Fibroblast of lung (primary cell): Measurements from ENCODE around the gene EGF. TPM values are rescaled to one million over a fixed set of nuclear protein-coding genes. Genes with fewer than 3 reads are reported as not detected.
"Not testable (repeated sequence)": the region's sequence is repeated elsewhere in the genome, so short reads cannot be mapped to it uniquely, and the experiment has no call there.

Source experiments
- DNase-seq, 2 donors: peaks; one replicate each; pipeline versions ENCODE4 v3.0.0 to v3.0.0-alpha.2; 2010; ENCODE audit warnings: low read depth in 2 of 2
- H2AFZ ChIP-seq: 2 replicates; pipeline ENCODE4 v1.5.1; 2012; ENCODE audit warnings: low read length, control low read depth, inconsistent platforms
- H3K27ac ChIP-seq: 2 replicates; pipeline ENCODE4 v1.5.1; 2011; ENCODE audit warnings: low read length, control low read depth; ENCODE audit not compliant: insufficient read depth
- H3K27me3 ChIP-seq: 2 replicates; pipeline ENCODE4 v1.5.1; 2011; ENCODE audit warnings: mild to moderate bottlenecking, low read length; ENCODE audit not compliant: control insufficient read depth, insufficient read depth
- H3K36me3 ChIP-seq: 2 replicates; pipeline ENCODE4 v1.5.1; 2011; ENCODE audit warnings: low read length; ENCODE audit not compliant: control insufficient read depth, insufficient read depth
- H3K4me1 ChIP-seq: 2 replicates; pipeline ENCODE4 v1.5.1; 2011; ENCODE audit warnings: low read length; ENCODE audit not compliant: control insufficient read depth, insufficient read depth; ENCODE audit errors: extremely low read depth
- H3K4me2 ChIP-seq: 2 replicates; pipeline ENCODE4 v1.5.1; 2011; ENCODE audit warnings: low read length, control low read depth; ENCODE audit not compliant: insufficient read depth; ENCODE audit errors: extremely low read depth
- H3K4me3 ChIP-seq, 4 experiments: fragments of 200-600 bp in 1 of 4; sonication (generic) in 1 of 4; replicated peaks in 1 of 4; 2 replicates each; pipeline ENCODE4 v1.5.1; 2011 to 2016; ENCODE audit warnings: low read length in 4 of 4, low read depth in 3 of 4, mild to moderate bottlenecking in 3 of 4, control low read depth in 2 of 4, inconsistent platforms in 1 of 4, mixed read lengths in 1 of 4; ENCODE audit not compliant: insufficient read depth in 1 of 4; ENCODE audit errors: control extremely low read depth in 1 of 4
- H3K79me2 ChIP-seq: 2 replicates; pipeline ENCODE4 v1.5.1; 2012; ENCODE audit warnings: mild to moderate bottlenecking, low read length, inconsistent platforms; ENCODE audit not compliant: control insufficient read depth, insufficient read depth
- H3K9ac ChIP-seq: 2 replicates; pipeline ENCODE4 v1.5.1; 2011; ENCODE audit warnings: mild to moderate bottlenecking, low read length, control low read depth; ENCODE audit not compliant: insufficient read depth
- H3K9me3 ChIP-seq: 2 replicates; pipeline ENCODE4 v1.5.1; 2012; ENCODE audit warnings: low read depth, low read length; ENCODE audit not compliant: control insufficient read depth, insufficient read depth
- H4K20me1 ChIP-seq: 2 replicates; pipeline ENCODE4 v1.5.1; 2011; ENCODE audit warnings: low read length; ENCODE audit not compliant: control insufficient read depth, insufficient read depth; ENCODE audit errors: extremely low read depth
- CTCF ChIP-seq, 2 donors: IDR thresholded peaks in 1 of 2; conservative IDR thresholded peaks in 1 of 2; 1 replicate in 1 of 2; 2 replicates in 1 of 2; pipeline ENCODE4 v1.5.1; 2011 to 2012; ENCODE audit warnings: low read length in 2 of 2, control low read depth in 1 of 2, inconsistent platforms in 1 of 2, low read depth in 1 of 2, mild to moderate bottlenecking in 1 of 2
- EZH2 ChIP-seq: IDR thresholded peaks from 2 replicates; pipeline ENCODE4 v1.5.1; 2012; ENCODE audit warnings: low read length, control low read depth, mild to moderate bottlenecking; ENCODE audit errors: missing control alignments
- polyA plus RNA-seq, 2 donors: library from polyadenylated mRNA; depleted of rRNA in 1 of 2; stranded (reverse) in 1 of 2; unstranded in 1 of 2; fragments of >200 nt; gene quantifications; 2 replicates each; pipeline ENCODE4 v1.2.1, GENCODE V29; 2011 to 2012; ENCODE audit warnings: missing spikeins in 1 of 2
- total RNA-seq: library from RNA; depleted of rRNA; stranded (reverse); fragments of >200 nt; gene quantifications from 2 replicates; pipeline ENCODE4 v1.2.1, GENCODE V29; 2014

EGF gene
- total and polyA plus RNA-seq, 2 donors (not counting 1 experiment from before 2014, with no cell fraction given) = 0.59 to 0.83 TPM

- H3K36me3 ChIP-seq = no peaks in the 10 kb centered on the region
- H3K4me3 ChIP-seq = no peak overlapping the region
- H4K20me1 ChIP-seq = no peaks in the 10 kb centered on the region
- H3K27me3 ChIP-seq = no peaks in the 10 kb centered on the region
- TF ChIP-seq EZH2 (no peak), CTCF (conservative IDR thresholded peaks at IDR 0.05 in 1 of 2, IDR thresholded peaks at IDR 0.05 in 1 of 2; ENCODE audit: low read depth in 1 of 2, low read length in 2 of 2) (no peak)
- no peak overlapping the region for H3K27ac ChIP-seq
- no peaks in the 10 kb centered on the region for H3K4me1 ChIP-seq
- no peak overlapping the region for H2AFZ ChIP-seq
- no peaks in the 10 kb centered on the region for H3K79me2 ChIP-seq
- H3K9me3 ChIP-seq = no peaks in the 10 kb centered on the region
- no peak overlapping the region for H3K4me2 ChIP-seq
- no peak for DNase-seq
- H3K9ac ChIP-seq = no peak overlapping the region
These were observed 121.3 kb downstream of the EGF start for GRCh38 chr4:110034026-110034393.

GRCh38 chr4:110039164-110039563 lies 126.5 kb downstream of the EGF start:
- H3K4me2 ChIP-seq, H3K4me1 ChIP-seq, DNase-seq, H3K36me3 ChIP-seq, H3K4me3 ChIP-seq, H3K9me3 ChIP-seq, H3K9ac ChIP-seq, H2AFZ ChIP-seq, H3K27ac ChIP-seq, H4K20me1 ChIP-seq, H3K79me2 ChIP-seq, H3K27me3 ChIP-seq: not testable (repeated sequence)

- H3K79me2 ChIP-seq = no peaks in the 10 kb centered on the region
- no peaks in the 10 kb centered on the region for H3K4me1 ChIP-seq
- no peak overlapping the region for H3K27ac ChIP-seq
- H3K9ac ChIP-seq = no peak overlapping the region
- no peak overlapping the region for H2AFZ ChIP-seq
- TF ChIP-seq CTCF (conservative IDR thresholded peaks at IDR 0.05 in 1 of 2, IDR thresholded peaks at IDR 0.05 in 1 of 2; ENCODE audit: low read depth in 1 of 2, low read length in 2 of 2) (no peak), EZH2 (no peak)
- no peak overlapping the region for H3K4me3 ChIP-seq
- H3K4me2 ChIP-seq = no peak overlapping the region
- H3K27me3 ChIP-seq = no peaks in the 10 kb centered on the region
- H3K9me3 ChIP-seq = no peaks in the 10 kb centered on the region
- H3K36me3 ChIP-seq = no peaks in the 10 kb centered on the region
- no peak for DNase-seq
- no peaks in the 10 kb centered on the region for H4K20me1 ChIP-seq
These were observed 129.1 kb downstream of the EGF start for GRCh38 chr4:110041735-110042134.
